GM18519 (cell line): ENCODE results near the gene FNDC11.
A peak's percentile ranks its signal among the peaks of the same experiment; 100 is the strongest.
"Not testable (repeated sequence)": the region's sequence is repeated elsewhere in the genome, so short reads cannot be mapped to it uniquely, and the experiment has no call there.

Experiments
- ATAC-seq: cut with Tn5 transposase; IDR thresholded peaks from one replicate; pipeline ENCODE4 v1.9.1; 2021; ENCODE audit warnings: mild to moderate bottlenecking, moderate library complexity; ENCODE audit not compliant: unreplicated experiment, low FRiP score

Gene FNDC11, protein sequence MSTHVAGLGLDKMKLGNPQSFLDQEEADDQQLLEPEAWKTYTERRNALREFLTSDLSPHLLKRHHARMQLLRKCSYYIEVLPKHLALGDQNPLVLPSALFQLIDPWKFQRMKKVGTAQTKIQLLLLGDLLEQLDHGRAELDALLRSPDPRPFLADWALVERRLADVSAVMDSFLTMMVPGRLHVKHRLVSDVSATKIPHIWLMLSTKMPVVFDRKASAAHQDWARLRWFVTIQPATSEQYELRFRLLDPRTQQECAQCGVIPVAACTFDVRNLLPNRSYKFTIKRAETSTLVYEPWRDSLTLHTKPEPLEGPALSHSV

DNA sequence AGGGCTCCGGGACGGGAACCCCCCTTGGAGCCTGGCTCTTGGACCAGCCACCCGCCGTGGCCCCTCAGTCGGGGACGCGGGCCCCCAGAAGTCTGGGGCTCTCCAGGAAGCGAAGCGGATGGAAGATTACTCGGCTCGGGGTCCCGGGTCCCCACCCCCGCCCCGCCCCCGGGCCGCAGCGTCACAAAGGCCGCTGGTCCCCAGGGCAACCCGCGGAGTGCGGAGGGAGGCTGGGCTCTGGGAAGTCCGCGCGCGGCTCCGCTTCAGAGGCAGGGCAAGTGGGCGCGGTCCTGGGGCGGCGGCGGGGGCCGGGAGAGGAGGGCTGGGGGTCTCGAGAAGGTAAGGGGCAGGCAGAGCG lies at the start of gene FNDC11:
FNDC11 (plus strand) TSS at position 227 of the 358 bp plus-strand sequence. CDS start 1,505 bp downstream, outside the sequence.
- ATAC-seq = no peak

DNA sequence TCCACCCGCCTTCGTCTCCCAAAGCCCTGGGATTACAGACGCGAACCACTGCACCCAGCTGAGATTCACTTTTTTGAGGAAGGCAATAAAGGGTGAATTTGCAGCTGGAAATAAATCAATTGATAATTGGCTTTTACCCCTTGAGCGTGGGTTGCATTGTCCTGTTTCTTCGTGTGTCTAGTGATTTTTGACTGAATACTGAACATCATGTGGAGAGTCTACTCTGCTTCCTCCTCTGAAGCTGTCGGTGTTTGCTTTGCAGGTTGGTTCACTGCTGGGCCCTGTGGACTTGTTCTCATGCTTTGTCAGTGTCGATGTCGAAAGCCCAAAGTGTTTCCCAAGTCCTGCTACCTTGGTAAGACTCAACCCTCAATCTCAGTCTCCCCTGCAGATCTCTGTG lies 49.3 kb upstream of the FNDC11 start:
- ATAC-seq = no peak

DNA sequence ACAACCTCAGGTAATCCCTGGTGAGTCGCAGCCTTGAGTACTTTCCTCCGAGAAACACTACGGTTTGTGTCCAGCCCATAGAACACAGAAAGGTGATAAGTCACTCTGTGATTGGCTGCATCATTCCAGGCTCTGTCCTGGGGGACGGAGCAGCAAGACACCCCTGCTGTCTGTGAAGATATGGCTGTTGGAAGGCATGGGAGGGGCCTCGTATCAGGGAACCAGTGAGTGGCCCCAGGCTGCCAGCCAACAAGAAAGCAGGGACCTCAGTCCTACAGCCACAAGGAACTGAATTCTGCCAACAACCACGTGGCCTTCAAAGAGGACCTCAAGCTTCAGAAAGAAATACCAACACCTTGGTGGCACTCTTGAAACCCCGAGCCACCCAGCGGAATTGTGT lies 48.7 kb upstream of the FNDC11 start:
- no peak for ATAC-seq

DNA sequence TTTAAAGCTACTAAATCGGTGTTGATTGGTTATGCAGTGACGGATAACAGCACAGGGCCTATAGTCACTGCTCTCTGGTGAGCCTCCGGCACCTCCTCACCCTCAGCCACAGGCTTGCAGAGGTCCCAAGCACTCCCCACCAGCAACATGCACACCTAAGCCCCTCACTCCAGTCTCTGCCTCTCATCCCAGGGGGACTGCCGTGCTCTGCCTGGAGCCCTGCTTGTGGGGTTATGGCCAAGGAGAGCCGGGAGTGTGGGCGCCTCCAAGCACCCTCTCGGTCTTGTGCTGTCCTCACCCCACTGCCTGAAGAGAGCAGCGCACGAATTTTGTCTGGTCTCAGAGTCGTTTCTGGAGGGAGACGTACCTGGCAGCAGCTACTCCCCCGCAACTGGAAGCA lies 48.2 kb upstream of the FNDC11 start:
- ATAC-seq = no peak

DNA sequence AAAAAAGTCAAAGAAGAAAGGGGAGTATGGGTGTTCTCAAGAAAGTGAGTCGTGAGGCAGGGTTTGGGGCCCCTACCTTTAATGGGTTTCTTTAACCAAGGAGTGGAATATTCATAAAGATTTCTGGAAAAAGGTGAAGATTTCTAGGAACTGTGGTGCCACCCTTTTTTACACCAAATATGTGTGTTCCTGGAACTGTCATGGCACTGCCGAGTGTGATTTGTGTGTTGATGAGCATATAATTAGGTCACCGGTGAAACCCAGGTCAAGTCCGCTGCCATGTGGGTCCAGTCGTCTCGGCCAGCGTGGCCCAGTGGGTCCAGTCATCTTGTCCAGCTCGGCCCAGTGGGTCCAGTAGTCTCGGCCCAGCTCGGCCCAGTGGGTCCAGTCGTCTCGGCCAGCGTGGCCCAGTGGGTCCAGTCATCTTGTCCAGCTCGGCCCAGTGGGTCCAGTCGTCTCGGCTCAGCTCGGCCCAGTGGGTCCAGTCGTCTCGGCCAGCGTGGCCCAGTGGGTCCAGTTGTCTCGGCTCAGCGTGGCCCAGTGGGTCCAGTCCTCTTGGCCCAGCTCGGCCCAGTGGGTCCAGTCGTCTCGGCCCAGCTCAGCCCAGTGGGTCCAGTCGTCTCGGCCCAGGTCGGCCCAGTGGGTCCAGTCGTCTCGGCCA lies 46.7 kb upstream of the FNDC11 start:
- ATAC-seq = no peak

DNA sequence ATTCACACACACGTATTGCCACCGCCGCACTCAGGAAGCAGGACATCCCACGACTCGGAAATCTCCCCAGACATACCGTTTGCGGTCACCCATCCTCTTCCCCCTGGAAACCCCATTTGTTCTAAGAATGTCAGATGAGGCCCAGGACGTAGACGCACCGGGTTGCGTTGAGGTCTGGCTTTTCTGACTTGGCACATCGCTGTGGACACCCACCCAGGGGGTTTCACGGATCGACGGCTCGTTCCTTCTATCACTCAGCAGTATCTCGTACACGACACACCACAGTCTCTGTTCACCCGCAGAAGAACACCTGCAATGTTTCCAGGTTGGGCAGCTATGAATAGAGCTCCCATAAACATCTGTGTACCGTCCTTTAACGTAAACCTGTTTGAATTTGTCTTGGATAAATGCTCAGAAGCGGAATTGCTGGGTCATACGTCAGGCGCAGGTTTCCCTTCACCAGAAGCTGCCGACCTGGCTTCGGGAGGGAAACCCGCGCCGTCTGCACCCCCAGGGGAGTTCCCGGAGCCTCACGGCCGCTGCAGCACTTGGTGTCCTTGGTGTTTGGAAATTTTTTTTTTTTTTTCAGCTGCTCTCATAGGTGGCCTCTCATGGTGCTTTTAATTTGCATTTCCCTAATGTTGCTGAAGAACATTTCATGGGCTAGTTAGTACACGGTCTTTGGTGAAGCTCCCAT lies 45.7 kb upstream of the FNDC11 start:
- no peak for ATAC-seq

DNA sequence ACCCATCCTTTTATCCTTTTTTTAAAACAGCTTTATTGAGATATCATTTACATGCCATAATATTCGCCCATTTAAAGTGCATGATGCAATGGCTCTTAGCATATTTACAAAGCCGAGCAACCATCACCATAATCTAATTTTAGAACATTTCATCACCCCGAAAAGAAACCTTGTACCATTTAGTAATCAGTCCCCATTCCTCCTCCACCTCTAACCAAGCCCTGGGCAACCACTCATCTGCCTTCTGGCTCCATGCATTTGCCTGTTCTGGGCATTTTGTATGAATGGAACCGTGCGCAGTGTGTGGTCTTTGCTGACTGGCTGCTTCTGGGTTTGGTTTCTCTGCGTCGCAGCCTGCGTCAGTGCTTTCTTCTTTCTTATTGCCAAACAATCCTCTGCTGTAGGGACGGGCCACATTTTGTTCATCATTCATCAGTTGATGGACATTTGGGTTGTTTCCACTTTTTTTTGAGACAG lies 44.8 kb upstream of the FNDC11 start:
- no peak for ATAC-seq

DNA sequence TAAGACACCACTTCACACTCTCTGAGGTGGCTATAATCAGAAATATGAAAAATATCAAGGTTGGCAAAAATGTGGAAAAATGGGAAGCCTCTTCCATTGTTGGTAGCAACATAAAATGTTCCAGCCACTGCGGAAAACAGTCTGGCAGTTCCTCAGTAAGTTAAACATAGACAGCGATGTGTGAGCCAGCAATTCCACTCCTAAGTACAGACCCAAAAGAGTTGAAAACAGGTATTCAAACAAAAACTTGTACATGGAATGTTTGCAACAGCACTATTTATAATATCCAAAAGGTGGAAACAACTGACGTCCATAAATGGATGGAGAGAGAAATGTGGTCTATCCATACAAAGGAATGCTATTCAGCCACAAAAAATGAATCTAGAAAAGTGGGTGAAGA lies 40.8 kb upstream of the FNDC11 start:
- ATAC-seq = no peak

DNA sequence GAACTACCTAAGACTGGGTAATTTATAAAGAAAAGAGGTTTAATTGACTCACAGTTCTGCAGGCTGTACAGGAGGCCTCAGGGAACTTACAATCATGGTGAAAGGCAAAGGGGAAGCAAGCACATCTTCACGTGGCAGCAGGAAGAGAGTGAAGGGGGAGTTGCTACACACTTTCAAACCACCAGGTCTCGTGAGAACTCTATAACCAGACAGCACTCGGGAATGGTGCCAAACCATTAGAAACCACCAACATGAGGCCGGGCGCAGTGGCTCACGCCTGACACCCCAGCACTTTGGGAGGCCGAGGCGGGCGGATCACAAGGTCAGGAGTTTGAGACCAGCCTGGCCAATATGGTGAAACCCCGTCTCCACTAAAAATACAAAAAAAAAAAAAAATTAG lies 39.4 kb upstream of the FNDC11 start:
- not testable (repeated sequence) for ATAC-seq

DNA sequence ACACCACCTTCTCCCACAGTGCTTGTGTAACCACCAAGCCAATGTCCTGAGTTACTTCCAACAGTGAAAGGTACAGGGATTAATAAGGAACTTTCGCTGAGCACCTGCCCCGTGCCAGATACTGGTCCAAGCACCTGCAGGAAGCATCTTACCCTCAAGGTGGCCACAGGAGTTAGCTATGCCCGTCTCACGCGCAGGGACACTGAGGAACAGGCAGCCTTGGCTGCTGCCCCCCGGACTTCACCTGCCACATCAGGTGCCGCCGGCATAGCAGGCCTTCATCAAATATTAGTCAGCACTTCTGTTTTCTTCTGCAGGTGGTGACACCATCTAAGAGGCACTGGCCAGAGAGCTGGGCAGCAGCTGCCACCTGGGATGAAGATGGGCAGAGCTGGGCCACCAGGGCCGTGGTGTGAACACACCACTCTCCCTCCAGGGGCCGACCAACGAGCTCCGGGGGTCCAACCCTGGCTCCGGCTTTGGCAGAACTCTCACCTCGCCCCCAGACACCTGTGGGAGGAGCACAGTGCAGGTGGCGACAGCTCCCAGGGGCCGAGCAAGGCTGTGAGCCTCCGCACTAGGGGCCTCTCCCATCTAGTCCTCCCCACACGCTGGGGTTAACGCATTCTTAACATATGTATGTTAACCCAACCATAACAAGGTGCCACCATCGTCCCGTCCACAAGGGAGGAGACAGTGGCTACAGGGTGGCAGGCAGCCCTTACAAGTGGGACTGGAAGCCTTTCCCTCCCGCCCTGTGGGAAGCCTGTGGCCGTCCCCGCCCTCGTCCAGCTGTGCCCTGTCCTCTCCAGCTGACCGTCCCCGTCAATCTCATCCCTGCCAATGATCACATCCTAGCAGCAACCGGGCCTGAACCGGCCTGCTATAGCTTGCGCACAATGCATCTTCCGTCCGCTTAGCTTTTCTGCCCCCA lies 36.3 kb upstream of the FNDC11 start:
- no peak for ATAC-seq

DNA sequence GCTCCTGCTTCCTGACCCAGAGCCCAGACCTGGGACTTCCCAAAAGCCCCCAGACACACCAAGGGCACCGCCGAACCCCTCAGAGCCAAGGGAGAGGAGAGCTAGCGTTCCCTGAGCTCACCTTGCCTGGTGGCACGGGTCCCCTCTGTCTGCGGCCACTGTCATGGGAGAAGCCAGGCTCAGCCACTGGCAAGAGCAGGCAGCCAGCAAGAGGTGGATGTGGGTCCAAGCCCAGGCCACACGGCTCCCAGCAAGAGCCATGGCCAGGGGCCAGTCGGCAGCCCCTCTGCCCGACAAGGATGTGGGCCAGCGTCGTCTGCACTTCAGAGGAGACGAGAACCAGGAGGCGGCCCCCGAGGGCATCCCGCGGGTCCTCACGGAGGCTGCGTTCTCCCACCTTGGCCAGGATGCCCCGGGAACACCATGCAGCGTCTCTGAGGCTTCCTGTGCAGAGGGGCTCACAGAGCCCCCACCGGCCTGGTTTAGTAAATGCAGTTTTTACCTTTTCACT lies 35.6 kb upstream of the FNDC11 start:
- ATAC-seq = no peak

DNA sequence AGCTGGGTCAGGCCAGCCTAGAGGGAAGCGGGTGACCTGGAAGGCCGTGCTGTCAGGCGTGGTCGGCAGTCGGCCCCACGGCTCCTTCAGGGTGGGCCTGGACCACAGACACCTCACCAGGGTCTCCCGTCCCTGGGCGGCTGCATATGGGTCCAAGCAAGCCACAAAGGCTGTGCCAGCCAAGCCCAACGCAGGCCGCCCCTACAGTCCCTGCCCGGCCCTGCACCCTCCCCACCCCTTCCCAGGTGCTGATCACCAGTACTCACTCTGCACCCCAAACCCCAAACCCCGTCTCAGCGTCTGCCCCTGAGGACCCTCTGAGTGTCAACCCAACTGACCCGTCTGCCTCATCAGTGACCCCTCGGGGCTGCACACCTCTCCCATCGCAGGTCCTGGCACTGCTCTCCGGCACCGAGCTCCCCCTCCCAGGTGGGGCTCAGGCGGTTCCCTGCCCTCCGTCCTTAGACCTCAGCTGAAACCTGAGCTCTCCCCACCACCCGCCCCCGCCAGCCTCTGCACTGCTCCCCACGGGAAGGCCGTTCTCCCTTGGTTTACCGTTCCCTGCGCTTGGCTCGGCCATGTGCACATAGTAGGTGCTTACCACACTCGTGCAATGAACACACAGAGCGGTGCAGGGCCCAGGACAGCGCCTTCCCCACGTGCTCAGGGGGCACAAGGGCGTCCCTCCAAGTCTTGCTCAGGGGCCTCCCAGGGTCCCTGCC lies 34.9 kb upstream of the FNDC11 start:
- no peak for ATAC-seq

DNA sequence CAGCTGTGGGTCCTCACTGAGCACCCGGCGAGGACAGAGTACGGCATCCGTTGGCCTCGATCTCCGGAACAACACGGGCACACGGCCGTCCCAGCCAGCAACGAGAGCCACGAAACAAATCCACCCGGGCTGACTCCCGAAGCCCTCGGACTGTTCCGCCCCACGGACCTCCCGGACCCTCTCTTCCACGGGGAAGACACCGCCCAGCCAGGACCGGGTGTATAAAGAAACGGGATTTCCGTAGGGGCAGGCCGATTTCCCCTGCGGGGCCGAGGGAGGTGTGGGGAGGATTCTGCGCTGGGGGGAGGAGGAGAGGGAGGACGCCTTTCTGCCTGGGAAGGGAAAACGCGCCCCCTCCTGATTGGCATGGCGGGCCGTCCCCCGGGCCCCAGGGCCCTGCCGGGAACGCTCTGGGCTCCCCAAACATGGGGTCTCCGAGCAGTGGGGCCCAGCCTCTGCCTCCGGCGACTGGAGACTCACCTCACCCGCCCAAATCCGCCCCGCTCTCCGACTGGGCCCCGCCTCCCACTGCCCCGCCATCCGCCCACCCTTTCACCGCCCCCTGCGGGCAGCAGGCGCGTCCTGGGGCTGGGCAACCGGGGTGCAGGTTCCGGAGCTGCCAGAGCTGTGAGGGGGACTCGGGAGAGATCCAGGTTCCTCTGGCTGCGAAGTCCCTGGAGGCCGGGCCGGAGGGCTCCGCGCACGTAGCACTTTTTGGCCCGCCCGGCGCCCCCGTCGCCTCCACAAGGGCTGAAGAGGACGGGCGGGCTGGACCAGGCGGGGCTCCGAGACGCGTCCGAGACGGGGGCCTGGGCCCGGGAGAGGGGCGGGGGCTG lies 34.1 kb upstream of the FNDC11 start:
- ATAC-seq = no peak

DNA sequence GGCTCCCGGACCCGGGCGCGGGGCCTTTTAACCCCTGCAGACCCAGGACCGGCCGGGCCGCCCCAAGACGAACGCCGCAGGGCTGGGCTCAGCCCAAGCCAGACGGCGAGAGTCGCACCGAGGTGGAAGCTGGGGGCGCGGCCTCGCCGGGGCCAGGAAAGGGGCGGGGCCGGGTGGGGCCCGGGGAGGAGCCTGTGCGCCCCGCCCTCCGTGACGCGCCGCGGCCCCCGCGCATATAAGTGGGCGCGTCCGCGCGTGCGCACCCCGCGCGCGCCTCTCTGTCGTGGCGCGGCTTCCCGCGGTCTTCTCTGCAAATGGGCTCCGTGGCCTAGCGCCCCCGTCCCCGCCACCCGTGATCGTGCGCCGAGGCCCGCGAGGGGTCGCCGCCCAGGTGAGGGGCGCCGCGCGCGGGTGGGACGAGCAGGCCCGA lies 33.4 kb upstream of the FNDC11 start, which contains the start of gene PPDPF:
PPDPF (plus strand) TSS at position 262 of the 430 bp plus-strand sequence. CDS start 544 bp downstream, outside the sequence.
- peak; percentile 53 for ATAC-seq

DNA sequence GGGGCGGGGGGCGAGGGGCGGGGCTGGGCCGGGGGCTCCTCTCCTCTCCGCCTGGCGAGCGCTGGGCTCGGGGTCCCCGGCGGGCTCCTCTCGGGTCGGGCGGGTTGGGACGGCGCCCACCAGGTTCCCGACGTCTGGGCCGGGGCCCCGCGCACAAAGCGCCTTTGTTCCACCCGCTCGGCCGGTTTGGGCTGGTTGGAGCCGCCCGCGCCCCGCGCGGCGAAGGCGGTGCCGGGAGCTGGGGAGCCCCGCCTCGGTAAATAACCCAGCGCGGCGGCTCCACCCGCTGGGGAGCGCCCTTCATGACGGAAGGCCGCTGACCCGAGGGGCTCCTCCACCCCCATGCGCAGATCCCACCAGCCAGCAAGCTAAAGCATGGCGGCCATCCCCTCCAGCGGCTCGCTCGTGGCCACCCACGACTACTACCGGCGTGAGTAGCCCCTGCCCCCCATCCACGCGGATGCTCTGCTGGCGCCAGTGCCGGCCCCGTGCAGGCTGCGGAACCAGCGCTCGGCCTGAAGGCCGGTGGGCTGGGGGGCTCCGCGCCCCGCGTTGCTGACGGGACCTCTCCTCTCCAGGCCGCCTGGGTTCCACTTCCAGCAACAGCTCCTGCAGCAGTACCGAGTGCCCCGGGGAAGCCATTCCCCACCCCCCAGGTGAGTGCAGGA lies 32.9 kb upstream of the FNDC11 start:
- ATAC-seq = peak; percentile 27

DNA sequence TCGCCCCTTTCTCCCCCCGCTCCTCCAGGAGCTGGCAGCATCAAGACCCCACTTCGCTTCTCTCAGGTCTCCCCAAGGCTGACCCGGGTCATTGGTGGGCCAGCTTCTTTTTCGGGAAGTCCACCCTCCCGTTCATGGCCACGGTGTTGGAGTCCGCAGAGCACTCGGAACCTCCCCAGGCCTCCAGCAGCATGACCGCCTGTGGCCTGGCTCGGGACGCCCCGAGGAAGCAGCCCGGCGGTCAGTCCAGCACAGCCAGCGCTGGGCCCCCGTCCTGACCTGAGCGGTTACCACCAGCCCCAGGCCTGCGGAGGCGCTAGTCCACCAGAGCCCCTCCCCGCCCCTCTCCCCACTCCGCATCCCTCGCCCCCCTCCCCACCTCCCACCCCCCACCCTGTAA lies 32.4 kb upstream of the FNDC11 start:
- no peak for ATAC-seq

DNA sequence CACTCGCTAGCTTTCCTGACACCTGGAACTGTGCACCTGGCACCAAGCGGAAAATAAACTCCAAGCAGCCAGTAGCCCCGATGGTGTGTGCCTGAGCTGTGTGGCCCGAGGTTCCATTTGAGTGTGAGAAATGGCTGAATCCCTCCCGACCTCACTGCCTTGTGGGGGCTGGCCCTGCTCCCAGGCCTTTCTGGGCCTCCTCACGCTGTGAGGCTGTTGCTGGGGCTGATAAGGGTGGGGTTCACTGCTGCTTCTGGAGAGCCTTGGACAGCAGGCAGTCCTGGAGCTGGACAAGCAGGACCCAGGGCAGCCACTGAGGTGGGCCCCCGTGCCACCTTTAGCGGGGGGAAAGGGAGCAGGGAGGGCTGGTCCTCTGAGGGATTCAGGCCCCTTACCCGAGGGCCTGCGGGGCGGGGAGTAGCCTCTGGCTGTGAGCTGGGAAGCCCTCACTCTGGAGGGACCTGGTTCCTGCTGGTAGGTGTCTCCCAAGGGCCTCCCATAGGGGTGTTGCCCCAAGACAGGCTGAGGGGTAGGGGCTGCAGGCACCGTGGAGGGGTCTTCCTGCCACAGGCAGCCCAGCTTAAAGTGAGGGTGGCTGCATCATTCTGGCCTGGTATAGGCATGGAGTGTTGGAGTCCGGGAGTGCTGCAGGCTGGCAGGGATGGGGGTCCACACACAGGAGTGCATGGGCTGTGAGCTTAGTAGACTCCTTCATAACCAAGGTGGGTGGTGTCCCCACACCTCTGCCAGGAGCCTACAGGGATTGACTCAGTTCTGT lies 31.7 kb upstream of the FNDC11 start:
- no peak for ATAC-seq
